HG03280 (cell line): ENCODE results near the gene SNCAIP.
"Not testable (repeated sequence)": the region's sequence is repeated elsewhere in the genome, so short reads cannot be mapped to it uniquely, and the experiment has no call there.

Experiments used
- ATAC-seq: cut with Tn5 transposase; IDR thresholded peaks from one replicate; pipeline ENCODE4 v1.9.1; 2021; ENCODE audit warnings: mild to moderate bottlenecking, moderate library complexity; ENCODE audit not compliant: unreplicated experiment

The SNCAIP gene

GRCh38 chr5:122312591-122313406 lies 762 bp downstream of the SNCAIP start:
- peak; percentile 8 for ATAC-seq

GRCh38 chr5:122314036-122314435 lies 2.0 kb downstream of the SNCAIP start:
- no peak for ATAC-seq

- ATAC-seq, result no peak
Measured at GRCh38 chr5:122315521-122315920, 3.5 kb downstream of the SNCAIP start.

- ATAC-seq, result no peak
Measured at GRCh38 chr5:122316656-122317055, 4.6 kb downstream of the SNCAIP start.

- ATAC-seq, result no peak
Measured at GRCh38 chr5:122319897-122320296, 7.9 kb downstream of the SNCAIP start.

GRCh38 chr5:122321921-122322320 lies 9.9 kb downstream of the SNCAIP start:
- ATAC-seq, result no peak

GRCh38 chr5:122322801-122323548 lies 10.9 kb downstream of the SNCAIP start:
- no peak for ATAC-seq

GRCh38 chr5:122323738-122324137 lies 11.7 kb downstream of the SNCAIP start:
- no peak for ATAC-seq

GRCh38 chr5:122327110-122327509 lies 15.1 kb downstream of the SNCAIP start:
- no peak for ATAC-seq

- ATAC-seq, result no peak
Measured at GRCh38 chr5:122330881-122331280, 18.8 kb downstream of the SNCAIP start.

GRCh38 chr5:122332599-122333555 lies 20.8 kb downstream of the SNCAIP start:
- ATAC-seq, result no peak

GRCh38 chr5:122333564-122333963 lies 21.5 kb downstream of the SNCAIP start:
- ATAC-seq, result no peak

- ATAC-seq, result no peak
Measured at GRCh38 chr5:122339591-122339990, 27.6 kb downstream of the SNCAIP start.

GRCh38 chr5:122341087-122341486 lies 29.1 kb downstream of the SNCAIP start:
- ATAC-seq, result no peak

GRCh38 chr5:122342256-122342655 lies 30.2 kb downstream of the SNCAIP start:
- no peak for ATAC-seq

- no peak for ATAC-seq
Measured at GRCh38 chr5:122346897-122347581, 35.0 kb downstream of the SNCAIP start.

GRCh38 chr5:122350496-122350895 lies 38.5 kb downstream of the SNCAIP start:
- no peak for ATAC-seq

- ATAC-seq, result no peak
Measured at GRCh38 chr5:122351416-122352157, 39.5 kb downstream of the SNCAIP start.

GRCh38 chr5:122352331-122352730 lies 40.3 kb downstream of the SNCAIP start:
- no peak for ATAC-seq

- ATAC-seq, result not testable (repeated sequence)
Measured at GRCh38 chr5:122353361-122353760, 41.3 kb downstream of the SNCAIP start.
